NAMALWA (cell line): ENCODE data around the gene DOC2A.

ENCODE experiments used
- DNase-seq: peaks from one replicate; pipeline ENCODE4 v3.0.0-alpha.2; 2015; ENCODE audit warnings: low spot score

DOC2A gene

GRCh38 chr16:29989111-29989858 lies 21.5 kb downstream of the DOC2A start:
- DNase-seq = no peak

GRCh38 chr16:29988346-29989075 lies 22.3 kb downstream of the DOC2A start:
- no peak for DNase-seq

- no peak for DNase-seq
Observed at GRCh38 chr16:29987371-29988085, 23.3 kb downstream of the DOC2A start.

GRCh38 chr16:29986931-29987330 lies 23.9 kb downstream of the DOC2A start:
- DNase-seq = no peak

- no peak for DNase-seq
Observed at GRCh38 chr16:29986231-29986630, 24.6 kb downstream of the DOC2A start.

GRCh38 chr16:29985271-29985811 lies 25.5 kb downstream of the DOC2A start:
- no peak for DNase-seq

- no peak for DNase-seq
Observed at GRCh38 chr16:29984764-29985147, 26.1 kb downstream of the DOC2A start.

GRCh38 chr16:29984137-29984763 lies 26.6 kb downstream of the DOC2A start:
- no peak for DNase-seq

GRCh38 chr16:29983420-29984136 lies 27.2 kb downstream of the DOC2A start:
- DNase-seq = no peak

GRCh38 chr16:29982560-29983419 lies 28.0 kb downstream of the DOC2A start:
- no peak for DNase-seq

GRCh38 chr16:29978564-29979270 lies 32.1 kb downstream of the DOC2A start:
- no peak for DNase-seq

GRCh38 chr16:29978081-29978480 lies 32.7 kb downstream of the DOC2A start:
- DNase-seq = no peak

- DNase-seq = no peak
Observed at GRCh38 chr16:29977063-29977825, 33.6 kb downstream of the DOC2A start.

- no peak for DNase-seq
Observed at GRCh38 chr16:29975811-29976511, 34.9 kb downstream of the DOC2A start.

GRCh38 chr16:29975134-29975538 lies 35.7 kb downstream of the DOC2A start:
- no peak for DNase-seq

GRCh38 chr16:29974291-29975133 lies 36.3 kb downstream of the DOC2A start:
- DNase-seq = peak; percentile 42
